HCT116 (cell line): ENCODE data around the gene GARIN5A. TPM values are rescaled to one million over a fixed set of nuclear protein-coding genes. Genes with fewer than 3 reads are reported as not detected.
A peak's percentile ranks its signal among the peaks of the same experiment; 100 is the strongest.

Experiments used
- ATAC-seq: fragments of 200-7000 bp; cut with Tn5 transposase; 2 replicates; pipeline ENCODE4 v1.9.1; 2020; ENCODE audit warnings: mild to moderate bottlenecking, moderate library complexity
- BruUV-seq: library from RNA; stranded (reverse); fragments of 400-500 nt; replicated peaks from 2 replicates; lab custom pipeline; 2021; lab: Mats Ljungman, UMichigan
- CTCF ChIA-PET: fragments of 300-600 bp; sonication (Branson Sonifier 250); formaldehyde crosslinking; loops from one replicate; lab custom pipeline; 2021; ENCODE audit warnings: antibody characterized with exemption; lab: Charles Lee
- POLR2A ChIA-PET: fragments of 300-600, 350-600 bp; sonication (Branson Sonifier 250); formaldehyde crosslinking; loops from one replicate; lab custom pipeline; 2021; ENCODE audit warnings: antibody characterized with exemption; lab: Charles Lee
- RAD21 ChIA-PET, 2 experiments: fragments of 300-600 bp; sonication (Branson Sonifier 250); formaldehyde crosslinking; loops; one replicate each; lab custom pipeline; 2023; ENCODE audit warnings: low total read pairs in 2 of 2; ENCODE audit not compliant: uncharacterized antibody in 2 of 2, unreplicated experiment in 2 of 2, low non-redundant PET in 1 of 2; lab: Charles Lee
- DNase-seq: peaks from one replicate; pipeline ENCODE4 v3.0.0-alpha.2; 2010; ENCODE audit warnings: low read depth, low spot score
- H2AFZ ChIP-seq: fragments of 200-600 bp; shearing (Covaris generic), sonication (generic); 2 replicates; pipeline ENCODE4 v1.6.1; 2017; ENCODE audit warnings: low read depth, mixed run types, mixed read lengths, antibody characterized with exemption, low read length; ENCODE audit not compliant: poor library complexity, severe bottlenecking
- H3K27ac ChIP-seq: 2 replicates; pipeline ENCODE4 v1.5.1; 2012; ENCODE audit warnings: low read depth, low read length
- H3K27me3 ChIP-seq: fragments of 200-600 bp; sonication (generic); 2 replicates; pipeline ENCODE4 v1.6.1; 2016; ENCODE audit warnings: mixed run types, low read length, mixed read lengths; ENCODE audit not compliant: insufficient read depth
- H3K36me3 ChIP-seq, 2 experiments: fragments of 200-500 bp in 1 of 2; fragments of 200-600 bp in 1 of 2; sonication (Bioruptor generic) in 1 of 2; sonication (generic) in 1 of 2; 2 replicates each; pipeline versions ENCODE4 v1.5.1 to v1.6.1; 2014 to 2016; ENCODE audit warnings: low read length in 2 of 2, inconsistent platforms in 1 of 2, mixed read lengths in 1 of 2, mixed run types in 1 of 2; ENCODE audit not compliant: insufficient read depth in 2 of 2, control insufficient read depth in 1 of 2
- H3K4me1 ChIP-seq, 2 experiments: fragments of 200-600 bp in 1 of 2; sonication (generic) in 1 of 2; 2 replicates each; pipeline versions ENCODE4 v1.5.1 to v1.6.1; 2012 to 2017; ENCODE audit warnings: low read length in 2 of 2, inconsistent platforms in 1 of 2, mild to moderate bottlenecking in 1 of 2, mixed read lengths in 1 of 2, mixed run types in 1 of 2, moderate library complexity in 1 of 2; ENCODE audit not compliant: insufficient read depth in 2 of 2, control insufficient read depth in 1 of 2
- H3K4me2 ChIP-seq: fragments of 200-600 bp; sonication (generic); 2 replicates; pipeline ENCODE4 v1.6.1; 2017; ENCODE audit warnings: mixed run types, low read length, mixed read lengths
- H3K4me3 ChIP-seq, 2 experiments: fragments of 200-600 bp in 1 of 2; sonication (generic) in 1 of 2; replicated peaks in 1 of 2; 2 replicates each; pipeline ENCODE4 v1.5.1; 2011 to 2016; ENCODE audit warnings: low read length in 2 of 2, control low read depth in 1 of 2, low read depth in 1 of 2, mild to moderate bottlenecking in 1 of 2, mixed read lengths in 1 of 2, mixed run types in 1 of 2
- H3K79me2 ChIP-seq: fragments of 200-600 bp; sonication (generic); 2 replicates; pipeline ENCODE4 v1.6.1; 2017; ENCODE audit warnings: mild to moderate bottlenecking, mixed run types, low read length, moderate library complexity, mixed read lengths; ENCODE audit not compliant: insufficient read depth
- H3K9ac ChIP-seq: fragments of 200-600 bp; sonication (generic); 2 replicates; pipeline ENCODE4 v1.6.1; 2016; ENCODE audit warnings: low read length, mixed read lengths
- H3K9me2 ChIP-seq: fragments of 200-600 bp; sonication (generic), shearing (Covaris generic); 2 replicates; pipeline ENCODE4 v1.6.1; 2017; ENCODE audit warnings: mixed run types, mild to moderate bottlenecking, moderate library complexity; ENCODE audit not compliant: insufficient read depth
- H3K9me3 ChIP-seq, 2 experiments: fragments of 200-500 bp in 1 of 2; fragments of 200-600 bp in 1 of 2; sonication (Bioruptor generic) in 1 of 2; sonication (generic) in 1 of 2; 2 replicates each; pipeline ENCODE4 v1.6.1; 2014 to 2017; ENCODE audit warnings: low read length in 2 of 2, mixed read lengths in 2 of 2, inconsistent platforms in 1 of 2, low read depth in 1 of 2, mild to moderate bottlenecking in 1 of 2, mixed run types in 1 of 2, moderate library complexity in 1 of 2; ENCODE audit not compliant: control insufficient read depth in 1 of 2, insufficient read depth in 1 of 2
- H4K20me1 ChIP-seq: fragments of 200-600 bp; sonication (generic), shearing (Covaris generic); 2 replicates; pipeline ENCODE4 v1.6.1; 2017; ENCODE audit warnings: mixed run types, mild to moderate bottlenecking, moderate library complexity; ENCODE audit not compliant: insufficient read depth
- CBX3 ChIP-seq: IDR thresholded peaks from 2 replicates; pipeline ENCODE4 v1.6.1; 2012; ENCODE audit warnings: low read depth
- EZH2 ChIP-seq: fragments of 200-600 bp; sonication (generic); IDR thresholded peaks from 2 replicates; pipeline ENCODE4 v1.6.1; 2017; ENCODE audit warnings: antibody characterized with exemption, mixed run types
- JUND ChIP-seq: IDR thresholded peaks from 2 replicates; pipeline ENCODE4 v1.6.1; 2012
- POLR2A ChIP-seq: IDR thresholded peaks from 2 replicates; pipeline ENCODE4 v1.7.0; 2011; ENCODE audit warnings: borderline replicate concordance; ENCODE audit not compliant: insufficient read depth, insufficient read length; ENCODE audit errors: extremely low read depth
- RAD21 ChIP-seq: IDR thresholded peaks from 2 replicates; pipeline ENCODE4 v1.6.1; 2012; ENCODE audit warnings: low read depth, mild to moderate bottlenecking
- YY1 ChIP-seq: IDR thresholded peaks from 2 replicates; pipeline ENCODE4 v1.6.1; 2011; ENCODE audit warnings: low read length, low read depth, moderate library complexity, mild to moderate bottlenecking; ENCODE audit not compliant: insufficient replicate concordance; ENCODE audit errors: extremely low read depth
- ZFX ChIP-seq: fragments of 450-650 bp; IDR thresholded peaks from 2 replicates; pipeline ENCODE4 v1.6.1; 2017
- intact Hi-C: fragments of 100-400 bp; cut with micrococcal nuclease; formaldehyde crosslinking; loops from 2 replicates; pipeline ENCODE4 v1.10.0; 2022
- total RNA-seq: library from RNA; stranded (reverse); gene quantifications from one replicate; pipeline ENCODE4 v1.2.1, GENCODE V29; 2021; ENCODE audit not compliant: unreplicated experiment
- TF ChIP-seq, protein P1 (sequence below): IDR thresholded peaks from 2 replicates; pipeline ENCODE4 v1.6.1; 2011; ENCODE audit warnings: mild to moderate bottlenecking, low read length, moderate library complexity; ENCODE audit not compliant: insufficient replicate concordance; ENCODE audit errors: extremely low read depth
- TF ChIP-seq, protein P2 (sequence below): IDR thresholded peaks from 2 replicates; pipeline ENCODE4 v1.6.1; 2012
- TF ChIP-seq, protein P3 (sequence below): IDR thresholded peaks from 2 replicates; pipeline ENCODE4 v1.6.1; 2012

GARIN5A gene
- total RNA-seq, 1 experiment from 2014 or later = 12.2 TPM

DNA sequence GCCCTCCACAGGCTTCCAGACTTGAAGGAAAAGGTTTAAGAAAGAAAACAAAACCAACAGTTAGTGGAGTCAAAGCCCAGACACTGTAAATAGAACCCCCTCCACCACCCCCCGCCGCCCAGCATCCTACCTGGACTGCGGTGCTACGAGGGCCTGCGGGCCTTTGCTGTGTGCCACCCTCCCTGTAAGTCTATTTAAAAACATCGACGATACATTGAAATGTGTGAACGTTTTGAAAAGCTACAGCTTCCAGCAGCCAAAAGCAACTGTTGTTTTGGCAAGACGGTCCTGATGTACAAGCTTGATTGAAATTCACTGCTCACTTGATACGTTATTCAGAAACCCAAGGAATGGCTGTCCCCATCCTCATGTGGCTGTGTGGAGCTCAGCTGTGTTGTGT, 6.3 kb upstream of the GARIN5A start:
- TF ChIP-seq, protein P1, sequence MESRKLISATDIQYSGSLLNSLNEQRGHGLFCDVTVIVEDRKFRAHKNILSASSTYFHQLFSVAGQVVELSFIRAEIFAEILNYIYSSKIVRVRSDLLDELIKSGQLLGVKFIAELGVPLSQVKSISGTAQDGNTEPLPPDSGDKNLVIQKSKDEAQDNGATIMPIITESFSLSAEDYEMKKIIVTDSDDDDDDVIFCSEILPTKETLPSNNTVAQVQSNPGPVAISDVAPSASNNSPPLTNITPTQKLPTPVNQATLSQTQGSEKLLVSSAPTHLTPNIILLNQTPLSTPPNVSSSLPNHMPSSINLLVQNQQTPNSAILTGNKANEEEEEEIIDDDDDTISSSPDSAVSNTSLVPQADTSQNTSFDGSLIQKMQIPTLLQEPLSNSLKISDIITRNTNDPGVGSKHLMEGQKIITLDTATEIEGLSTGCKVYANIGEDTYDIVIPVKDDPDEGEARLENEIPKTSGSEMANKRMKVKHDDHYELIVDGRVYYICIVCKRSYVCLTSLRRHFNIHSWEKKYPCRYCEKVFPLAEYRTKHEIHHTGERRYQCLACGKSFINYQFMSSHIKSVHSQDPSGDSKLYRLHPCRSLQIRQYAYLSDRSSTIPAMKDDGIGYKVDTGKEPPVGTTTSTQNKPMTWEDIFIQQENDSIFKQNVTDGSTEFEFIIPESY = no peak
- TF ChIP-seq EZH2 (no peak), YY1 (no peak), RAD21 (no peak), ZFX (no peak), JUND (no peak), POLR2A (no peak), CBX3 (no peak)
- TF ChIP-seq, protein P2, sequence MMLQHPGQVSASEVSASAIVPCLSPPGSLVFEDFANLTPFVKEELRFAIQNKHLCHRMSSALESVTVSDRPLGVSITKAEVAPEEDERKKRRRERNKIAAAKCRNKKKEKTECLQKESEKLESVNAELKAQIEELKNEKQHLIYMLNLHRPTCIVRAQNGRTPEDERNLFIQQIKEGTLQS = no peak
- TF ChIP-seq, protein P3, sequence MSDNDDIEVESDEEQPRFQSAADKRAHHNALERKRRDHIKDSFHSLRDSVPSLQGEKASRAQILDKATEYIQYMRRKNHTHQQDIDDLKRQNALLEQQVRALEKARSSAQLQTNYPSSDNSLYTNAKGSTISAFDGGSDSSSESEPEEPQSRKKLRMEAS = no peak
- POLR2A ChIA-PET = no interaction called here
- Histone ChIP-seq H3K4me3 (no peak overlapping the region), H3K4me1 (peaks cover under 1 to 3% of the 10 kb centered on the region in 2 experiments; a peak in 2 of 4 replicates), H3K36me3 (peaks cover 18 to 42% of the 10 kb centered on the region in 2 experiments; a peak in 3 of 4 replicates), H3K4me2 (no peak overlapping the region), H3K9ac (no peak overlapping the region), H2AFZ (no peak overlapping the region), H3K9me3 (peaks cover 3 to 12% of the 10 kb centered on the region in 2 experiments; a peak in 1 of 4 replicates), H3K27ac (no peak overlapping the region), H3K27me3 (no peaks in the 10 kb centered on the region), H3K79me2 (peaks cover 23% of the 10 kb centered on the region), H3K9me2 (no peaks in the 10 kb centered on the region), H4K20me1 (no peaks in the 10 kb centered on the region)
- BruUV-seq = TSS peak; percentile 31
- intact Hi-C loops = no loop called here
- ATAC-seq (no peak), DNase-seq (no peak)
- CTCF ChIA-PET = no interaction called here
- RAD21 ChIA-PET = no interaction called here
